IMR-90 (cell line): ENCODE measurements around the gene OR10R2. TPM values are rescaled to one million over a fixed set of nuclear protein-coding genes. Genes with fewer than 3 reads are reported as not detected.

Experiments used
- ATAC-seq: fragments of 200-7000 bp; cut with Tn5 transposase; 2 replicates; pipeline ENCODE4 v1.9.1; 2020; ENCODE audit warnings: low read depth, mild to moderate bottlenecking, moderate library complexity
- BruUV-seq: library from RNA; stranded (reverse); fragments of 400-500 nt; replicated peaks from 2 replicates; lab custom pipeline; 2021; lab: Mats Ljungman, UMichigan
- CTCF ChIA-PET: fragments of 300-600 bp; formaldehyde crosslinking; extraction: SDS; loops from one replicate; lab custom pipeline; 2021; ENCODE audit warnings: antibody characterized with exemption; lab: Yijun Ruan, JAX
- POLR2A ChIA-PET: fragments of 300-600 bp; sonication (Branson Sonifier 250); formaldehyde crosslinking; loops from one replicate; lab custom pipeline; 2022; ENCODE audit warnings: antibody characterized with exemption; ENCODE audit not compliant: unreplicated experiment; lab: Charles Lee
- DNase-seq: peaks from one replicate; pipeline ENCODE4 v3.0.0; 2013
- H2AFZ ChIP-seq: replicated peaks from 2 replicates; pipeline ENCODE3; 2013; ENCODE audit warnings: low read length, mild to moderate bottlenecking; ENCODE audit not compliant: poor library complexity
- H2AK5ac ChIP-seq: 2 replicates; pipeline ENCODE4 v1.6.1; 2013; ENCODE audit warnings: low read depth, low read length, inconsistent platforms
- H2AK9ac ChIP-seq: replicated peaks from 2 replicates; pipeline ENCODE3; 2013; ENCODE audit warnings: mild to moderate bottlenecking, low read depth, low read length, moderate library complexity; ENCODE audit not compliant: poor library complexity
- H2BK120ac ChIP-seq: 2 replicates; pipeline ENCODE4 v1.6.1; 2013; ENCODE audit warnings: low read depth, low read length, inconsistent platforms
- H2BK15ac ChIP-seq: 3 replicates; pipeline ENCODE4 v1.6.1; 2013; ENCODE audit warnings: low read depth, low read length, inconsistent platforms
- H2BK20ac ChIP-seq: 2 replicates; pipeline ENCODE4 v1.6.1; 2013; ENCODE audit warnings: low read depth, mild to moderate bottlenecking, inconsistent platforms, low read length, moderate library complexity
- H2BK5ac ChIP-seq: 2 replicates; pipeline ENCODE4 v1.6.1; 2013; ENCODE audit warnings: mild to moderate bottlenecking, low read depth, low read length, inconsistent platforms; ENCODE audit not compliant: poor library complexity, severe bottlenecking
- H3K14ac ChIP-seq: replicated peaks from 2 replicates; pipeline ENCODE4 v1.6.1; 2013; ENCODE audit warnings: low read depth, low read length, inconsistent platforms
- H3K18ac ChIP-seq: 2 replicates; pipeline ENCODE4 v1.6.1; 2013; ENCODE audit warnings: low read depth, low read length, control low read depth
- H3K23ac ChIP-seq: 2 replicates; pipeline ENCODE4 v1.6.1; 2013; ENCODE audit warnings: low read depth, low read length, inconsistent platforms
- H3K27ac ChIP-seq: 2 replicates; pipeline ENCODE4 v1.5.1; 2013; ENCODE audit warnings: mild to moderate bottlenecking, control low read depth, low read length; ENCODE audit not compliant: insufficient read depth
- H3K27me3 ChIP-seq: 2 replicates; pipeline ENCODE4 v1.6.1; 2013; ENCODE audit warnings: low read length; ENCODE audit not compliant: control insufficient read depth, insufficient read depth
- H3K36me3 ChIP-seq: 2 replicates; pipeline ENCODE4 v1.6.1; 2013; ENCODE audit warnings: low read length, mixed read lengths; ENCODE audit not compliant: control insufficient read depth, insufficient read depth
- H3K4ac ChIP-seq: 2 replicates; pipeline ENCODE4 v1.6.1; 2013; ENCODE audit warnings: low read depth, low read length, inconsistent platforms
- H3K4me1 ChIP-seq: 2 replicates; pipeline ENCODE4 v1.6.1; 2013; ENCODE audit warnings: low read length, mixed read lengths; ENCODE audit not compliant: control insufficient read depth, insufficient read depth
- H3K4me2 ChIP-seq: 2 replicates; pipeline ENCODE4 v1.6.1; 2013; ENCODE audit warnings: low read depth, mild to moderate bottlenecking, control low read depth, low read length, moderate library complexity
- H3K4me3 ChIP-seq: 2 replicates; pipeline ENCODE4 v1.5.1; 2013; ENCODE audit warnings: low read depth, mild to moderate bottlenecking, control low read depth, low read length, moderate library complexity; ENCODE audit not compliant: insufficient read depth
- H3K56ac ChIP-seq: 2 replicates; pipeline ENCODE4 v1.6.1; 2013; ENCODE audit warnings: low read length, inconsistent platforms; ENCODE audit not compliant: insufficient read depth; ENCODE audit errors: extremely low read depth
- H3K79me1 ChIP-seq, 2 experiments: 2 replicates each; pipeline ENCODE4 v1.6.1; 2013; ENCODE audit warnings: low read length in 2 of 2, inconsistent platforms in 1 of 2, low read depth in 1 of 2
- H3K9ac ChIP-seq: 2 replicates; pipeline ENCODE4 v1.6.1; 2013; ENCODE audit warnings: low read depth, low read length, control low read depth
- H3K9me1 ChIP-seq: 2 replicates; pipeline ENCODE4 v1.6.1; 2013; ENCODE audit warnings: low read length, inconsistent platforms; ENCODE audit not compliant: insufficient read depth
- H3K9me3 ChIP-seq: 2 replicates; pipeline ENCODE4 v1.6.1; 2013; ENCODE audit warnings: low read length; ENCODE audit not compliant: control insufficient read depth, insufficient read depth
- H4K20me1 ChIP-seq: 2 replicates; pipeline ENCODE4 v1.6.1; 2013; ENCODE audit warnings: low read length, inconsistent platforms; ENCODE audit not compliant: insufficient read depth
- H4K5ac ChIP-seq: 2 replicates; pipeline ENCODE4 v1.6.1; 2013; ENCODE audit warnings: mild to moderate bottlenecking, low read depth, low read length, control low read depth
- H4K8ac ChIP-seq, 2 experiments: 2 replicates each; pipeline ENCODE4 v1.6.1; 2013; ENCODE audit warnings: low read depth in 2 of 2, low read length in 2 of 2, control low read depth in 1 of 2, inconsistent platforms in 1 of 2
- H4K91ac ChIP-seq: 2 replicates; pipeline ENCODE4 v1.6.1; 2013; ENCODE audit warnings: low read depth, low read length, inconsistent platforms; ENCODE audit not compliant: insufficient read depth
- BHLHE40 ChIP-seq: fragments of 150-350 bp; IDR thresholded peaks from 2 replicates; pipeline ENCODE4 v1.6.1; 2016; ENCODE audit warnings: mild to moderate bottlenecking, low read depth, low read length
- CEBPB ChIP-seq: IDR thresholded peaks from 2 replicates; pipeline ENCODE4 v1.6.1; 2012; ENCODE audit warnings: low read depth, low read length, improper control_type of control experiment
- CHD1 ChIP-seq: IDR thresholded peaks from 2 replicates; pipeline ENCODE4 v1.6.1; 2012; ENCODE audit warnings: low read depth, low read length, improper control_type of control experiment
- ELK1 ChIP-seq: fragments of 150-350 bp; IDR thresholded peaks from 2 replicates; pipeline ENCODE4 v1.6.1; 2016; ENCODE audit warnings: low read depth, mild to moderate bottlenecking, low read length, moderate library complexity, borderline replicate concordance
- FOS ChIP-seq: fragments of 150-350 bp; IDR thresholded peaks from 2 replicates; pipeline ENCODE4 v1.6.1; 2016; ENCODE audit warnings: low read depth, low read length
- MAFK ChIP-seq: IDR thresholded peaks from 2 replicates; pipeline ENCODE4 v1.6.1; 2012; ENCODE audit warnings: low read depth, low read length, improper control_type of control experiment
- MAZ ChIP-seq: IDR thresholded peaks from 2 replicates; pipeline ENCODE4 v1.6.1; 2012; ENCODE audit warnings: low read depth, mild to moderate bottlenecking, low read length, improper control_type of control experiment, moderate library complexity, borderline replicate concordance
- MXI1 ChIP-seq: IDR thresholded peaks from 2 replicates; pipeline ENCODE4 v1.6.1; 2012; ENCODE audit warnings: low read depth, mild to moderate bottlenecking, low read length, moderate library complexity, borderline replicate concordance
- POLR2A ChIP-seq: IDR thresholded peaks from 2 replicates; pipeline ENCODE4 v1.6.1; 2012; ENCODE audit warnings: mild to moderate bottlenecking, low read depth, low read length
- RAD21 ChIP-seq: IDR thresholded peaks from 2 replicates; pipeline ENCODE4 v1.6.1; 2012; ENCODE audit warnings: low read length, improper control_type of control experiment
- RCOR1 ChIP-seq: IDR thresholded peaks from 2 replicates; pipeline ENCODE4 v1.6.1; 2012; ENCODE audit warnings: mild to moderate bottlenecking, low read length, improper control_type of control experiment; ENCODE audit not compliant: insufficient replicate concordance
- RFX5 ChIP-seq: IDR thresholded peaks from 2 replicates; pipeline ENCODE4 v1.8.0; 2012; ENCODE audit warnings: low read depth, mild to moderate bottlenecking, low read length, moderate library complexity
- SMC3 ChIP-seq: fragments of 150-350 bp; IDR thresholded peaks from 2 replicates; pipeline ENCODE4 v1.6.1; 2016; ENCODE audit warnings: low read depth, mild to moderate bottlenecking, antibody characterized with exemption, low read length, moderate library complexity
- dilution Hi-C: fragments of 300-500 bp; cut with HindIII; formaldehyde crosslinking; loops from one replicate; pipeline ENCODE4 v1.14.3; 2018; ENCODE audit warnings: low sequenced_read_pairs; ENCODE audit not compliant: unreplicated experiment
- in situ Hi-C: fragments of 300-500 bp; cut with MboI; formaldehyde crosslinking; loops from 3 replicates; pipeline ENCODE4 v1.14.3; 2019; ENCODE audit warnings: low sequenced_read_pairs, inconsistent platforms, mixed read lengths
- intact Hi-C: fragments of 100-400 bp; cut with micrococcal nuclease; formaldehyde crosslinking; loops from 2 replicates; pipeline ENCODE4 v1.10.0; 2022
- polyA plus RNA-seq, 3 experiments: library from polyadenylated mRNA; depleted of rRNA; stranded (reverse); fragments of >200 nt; gene quantifications; 2 replicates each; pipeline ENCODE4 v1.2.3, GENCODE V29; 2012; ENCODE audit warnings: low replicate concordance in 1 of 3
- total RNA-seq: library from RNA; depleted of rRNA; stranded (reverse); fragments of >200 nt; gene quantifications from 2 replicates; pipeline ENCODE4 v1.2.3, GENCODE V29; 2012
- TF ChIP-seq, protein P1 (sequence below): fragments of 150-350 bp; IDR thresholded peaks from 2 replicates; pipeline ENCODE4 v1.6.1; 2017; ENCODE audit warnings: mild to moderate bottlenecking, antibody characterized with exemption, low read length, low read depth

OR10R2 gene
- total and polyA plus RNA-seq, 2 of the 4 experiments (the other 2 are of a cell fraction): not detected

DNA sequence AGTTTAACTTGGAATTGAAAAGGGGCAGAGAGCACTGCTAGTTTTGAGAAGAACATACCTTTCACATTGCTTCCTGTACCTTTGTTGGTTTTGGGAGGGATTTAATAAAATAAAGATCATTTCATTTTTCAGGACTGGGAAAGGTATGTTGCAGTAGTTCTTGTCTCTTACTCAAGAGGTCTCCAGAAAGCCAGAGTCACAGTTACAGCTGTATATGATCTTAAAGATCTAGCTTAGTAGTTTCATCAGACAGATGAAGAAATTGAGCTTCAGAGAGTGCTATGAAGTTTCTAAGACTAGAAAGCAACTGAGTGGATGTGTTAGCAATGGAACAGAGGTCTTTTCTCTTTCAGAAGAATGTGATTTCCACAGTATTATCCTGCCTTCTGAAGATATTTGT, 47.0 kb upstream of the OR10R2 start:
- H2BK120ac ChIP-seq: no peak overlapping the region
- no peak overlapping the region for H3K23ac ChIP-seq
- no peak overlapping the region for H2AK9ac ChIP-seq
- no peaks in the 10 kb centered on the region for H3K4me1 ChIP-seq
- H3K9me3 ChIP-seq: no peaks in the 10 kb centered on the region; the same call in 1 of the 2 replicates
- H2AFZ ChIP-seq: no peak overlapping the region
- no peaks in the 10 kb centered on the region for H3K36me3 ChIP-seq
- no peak overlapping the region for H2BK5ac ChIP-seq
- H3K27me3 ChIP-seq: no peaks in the 10 kb centered on the region
- no peak overlapping the region for H3K56ac ChIP-seq
- no peak overlapping the region for H3K4me3 ChIP-seq
- TF ChIP-seq FOS (no peak), RCOR1 (no peak), SMC3 (no peak), CEBPB (no peak), MAFK (no peak), ELK1 (no peak), POLR2A (no peak), RAD21 (no peak), MAZ (no peak), RFX5 (no peak), CHD1 (no peak), BHLHE40 (no peak), MXI1 (no peak)
- TF ChIP-seq, protein P1, sequence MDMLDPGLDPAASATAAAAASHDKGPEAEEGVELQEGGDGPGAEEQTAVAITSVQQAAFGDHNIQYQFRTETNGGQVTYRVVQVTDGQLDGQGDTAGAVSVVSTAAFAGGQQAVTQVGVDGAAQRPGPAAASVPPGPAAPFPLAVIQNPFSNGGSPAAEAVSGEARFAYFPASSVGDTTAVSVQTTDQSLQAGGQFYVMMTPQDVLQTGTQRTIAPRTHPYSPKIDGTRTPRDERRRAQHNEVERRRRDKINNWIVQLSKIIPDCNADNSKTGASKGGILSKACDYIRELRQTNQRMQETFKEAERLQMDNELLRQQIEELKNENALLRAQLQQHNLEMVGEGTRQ: no peak
- H3K18ac ChIP-seq: no peak overlapping the region
- H4K8ac ChIP-seq: no peak overlapping the region
- ChIA-PET POLR2A (no interaction called here), CTCF (no interaction called here)
- no peaks in the 10 kb centered on the region for H3K9me1 ChIP-seq
- in situ Hi-C loops: no loop called here
- dilution Hi-C loops: no loop called here
- H3K9ac ChIP-seq: no peak overlapping the region
- H3K14ac ChIP-seq: no peak overlapping the region
- no peak overlapping the region for H3K27ac ChIP-seq
- H2AK5ac ChIP-seq: no peak overlapping the region
- no peaks in the 10 kb centered on the region for H3K79me1 ChIP-seq
- no peak overlapping the region for H3K4me2 ChIP-seq
- BruUV-seq: no TSS peak
- intact Hi-C loops: no loop called here
- H4K20me1 ChIP-seq: no peaks in the 10 kb centered on the region
- no peak overlapping the region for H4K91ac ChIP-seq
- no peak overlapping the region for H3K4ac ChIP-seq
- H4K5ac ChIP-seq: no peak overlapping the region
- DNase-seq: no peak
- no peak for ATAC-seq
- no peak overlapping the region for H2BK20ac ChIP-seq
- no peak overlapping the region for H2BK15ac ChIP-seq
